B cell (primary cell): Measurements from ENCODE around the gene ZC3H7A. TPM values are rescaled to one million over a fixed set of nuclear protein-coding genes. Genes with fewer than 3 reads are reported as not detected.

Experiments used
- ATAC-seq: fragments of 200-7000 bp; cut with Tn5 transposase; one replicate; pipeline ENCODE4 v1.10.0; 2021; ENCODE audit warnings: low read depth, mild to moderate bottlenecking, moderate number of reproducible peaks, moderate library complexity
- CTCF ChIA-PET: fragments of 350-600 bp; sonication (Branson Sonifier 250); formaldehyde crosslinking; loops from one replicate; lab custom pipeline; 2021; ENCODE audit warnings: antibody characterized with exemption, inconsistent platforms; lab: Charles Lee
- POLR2A ChIA-PET: fragments of 350-600 bp; sonication (Branson Sonifier 250); formaldehyde crosslinking; loops from one replicate; lab custom pipeline; 2021; ENCODE audit warnings: antibody characterized with exemption; lab: Charles Lee
- DNase-seq: peaks from one replicate; pipeline ENCODE4 v3.0.0; 2013
- H2AFZ ChIP-seq: 2 replicates; pipeline ENCODE4 v1.6.1; 2012; ENCODE audit warnings: mild to moderate bottlenecking, low read depth, low read length; ENCODE audit not compliant: insufficient read depth, poor library complexity, severe bottlenecking
- H3K27ac ChIP-seq, 2 donors: 1 replicate in 1 of 2; 2 replicates in 1 of 2; pipeline ENCODE4 v1.5.1; 2012 to 2013; ENCODE audit warnings: low read length in 2 of 2, mild to moderate bottlenecking in 2 of 2, moderate library complexity in 1 of 2
- H3K27me3 ChIP-seq, 4 experiments: fragments of 200-600 bp in 1 of 4; sonication (generic) in 1 of 4; replicated peaks in 1 of 4; 1 replicate in 2 of 4; 2 replicates in 2 of 4; pipeline versions ENCODE4 v1.6.1 to v1.7.0; 2013 to 2016; ENCODE audit warnings: low read length in 3 of 4, mild to moderate bottlenecking in 2 of 4, mixed read lengths in 1 of 4, moderate library complexity in 1 of 4; ENCODE audit not compliant: insufficient read depth in 4 of 4, control insufficient read depth in 3 of 4; ENCODE audit errors: control extremely low read depth in 1 of 4
- H3K36me3 ChIP-seq, 2 experiments: replicated peaks in 1 of 2; 1 replicate in 1 of 2; 2 replicates in 1 of 2; pipeline versions ENCODE4 v1.6.1 to v1.7.1; 2013; ENCODE audit warnings: low read length in 1 of 2; ENCODE audit not compliant: insufficient read depth in 2 of 2, control insufficient read depth in 1 of 2; ENCODE audit errors: control extremely low read depth in 1 of 2, extremely low read depth in 1 of 2
- H3K4me1 ChIP-seq, 2 donors: fragments of 200-600 bp in 1 of 2; sonication (generic) in 1 of 2; 1 replicate in 1 of 2; 2 replicates in 1 of 2; pipeline versions ENCODE4 v1.5.1 to v1.6.1; 2013 to 2017; ENCODE audit warnings: low read length in 2 of 2; ENCODE audit not compliant: control insufficient read depth in 2 of 2, insufficient read depth in 2 of 2
- H3K4me2 ChIP-seq: replicated peaks from 2 replicates; pipeline ENCODE3; 2012; ENCODE audit warnings: mild to moderate bottlenecking, low read depth, low read length; ENCODE audit not compliant: poor library complexity, severe bottlenecking
- H3K4me3 ChIP-seq, 5 experiments: fragments of 200-600 bp in 1 of 5; sonication (generic) in 1 of 5; 1 replicate in 3 of 5; 2 replicates in 2 of 5; pipeline versions ENCODE4 v1.5.1 to v1.7.0; 2011 to 2016; ENCODE audit warnings: low read length in 4 of 5, mild to moderate bottlenecking in 4 of 5, low read depth in 2 of 5, control low read depth in 1 of 5, moderate library complexity in 1 of 5; ENCODE audit not compliant: insufficient read depth in 1 of 5; ENCODE audit errors: control extremely low read depth in 1 of 5, extremely low read depth in 1 of 5
- H3K79me2 ChIP-seq: fragments of 200-600 bp; sonication (generic); one replicate; pipeline ENCODE4 v1.6.0; 2016; ENCODE audit warnings: low read length; ENCODE audit not compliant: control insufficient read depth, insufficient read depth
- H3K9ac ChIP-seq: fragments of 200-600 bp; sonication (generic); 2 replicates; pipeline ENCODE4 v1.6.1; 2017; ENCODE audit warnings: mild to moderate bottlenecking, low read length, moderate library complexity
- H3K9me3 ChIP-seq, 3 donors: one replicate each; pipeline versions ENCODE4 v1.6.1 to v1.7.1; 2013; ENCODE audit warnings: low read length in 2 of 3; ENCODE audit not compliant: control insufficient read depth in 2 of 3, insufficient read depth in 1 of 3; ENCODE audit errors: control extremely low read depth in 1 of 3
- H4K20me1 ChIP-seq: 2 replicates; pipeline ENCODE4 v1.6.0; 2012; ENCODE audit warnings: mild to moderate bottlenecking, low read length; ENCODE audit not compliant: insufficient read depth, control insufficient read depth, poor library complexity, severe bottlenecking
- H3K27ac Mint-ChIP-seq: one replicate; pipeline ENCODE4 v1.8.0; 2021; ENCODE audit warnings: mixed read lengths
- H3K27me3 Mint-ChIP-seq: one replicate; pipeline ENCODE4 v1.8.0; 2021; ENCODE audit warnings: mixed read lengths
- H3K4me1 Mint-ChIP-seq: one replicate; pipeline ENCODE4 v1.8.0; 2021; ENCODE audit warnings: mixed read lengths
- H3K4me3 Mint-ChIP-seq: one replicate; pipeline ENCODE4 v1.8.0; 2021; ENCODE audit warnings: mixed read lengths
- H3K9me3 Mint-ChIP-seq: one replicate; pipeline ENCODE4 v1.8.0; 2022; ENCODE audit warnings: mixed read lengths; ENCODE audit not compliant: insufficient read depth
- EZH2 ChIP-seq: IDR thresholded peaks from 2 replicates; pipeline ENCODE4 v1.6.1; 2012; ENCODE audit warnings: borderline replicate concordance, low read depth, mild to moderate bottlenecking, moderate library complexity, low read length; ENCODE audit not compliant: insufficient read depth, poor library complexity, severe bottlenecking
- WGBS: methylation state at CpG from one replicate; pipeline ENCODE4 v1.1.5; 2013; ENCODE audit warnings: missing lambda C conversion rate; ENCODE audit not compliant: insufficient coverage; 5-methylcytosine and 5-hydroxymethylcytosine counted together
- intact Hi-C: fragments of 100-400 bp; cut with micrococcal nuclease; formaldehyde crosslinking; loops from one replicate; pipeline ENCODE4 v1.10.0; 2022
- polyA plus RNA-seq: library from polyadenylated mRNA; depleted of rRNA; stranded (reverse); fragments of >200 nt; gene quantifications from 2 replicates; pipeline ENCODE4 v1.2.3, GENCODE V29; 2012
- total RNA-seq, 2 donors: library from RNA; stranded (reverse); fragments of 120-200 nt in 1 of 2; gene quantifications; 1 replicate in 1 of 2; 2 replicates in 1 of 2; pipeline versions ENCODE4 v1.2.3 to v1.2.4, GENCODE V29; 2013 to 2022
- TF ChIP-seq, protein P1 (sequence below): fragments of 200-600 bp; IDR thresholded peaks from one replicate; pipeline ENCODE4 v1.8.0; 2022; ENCODE audit warnings: antibody characterized with exemption, mild to moderate bottlenecking

The ZC3H7A gene
- total and polyA plus RNA-seq, 2 donors (not counting 1 experiment from before 2014, with no cell fraction given) = 40.8 to 126 TPM

DNA sequence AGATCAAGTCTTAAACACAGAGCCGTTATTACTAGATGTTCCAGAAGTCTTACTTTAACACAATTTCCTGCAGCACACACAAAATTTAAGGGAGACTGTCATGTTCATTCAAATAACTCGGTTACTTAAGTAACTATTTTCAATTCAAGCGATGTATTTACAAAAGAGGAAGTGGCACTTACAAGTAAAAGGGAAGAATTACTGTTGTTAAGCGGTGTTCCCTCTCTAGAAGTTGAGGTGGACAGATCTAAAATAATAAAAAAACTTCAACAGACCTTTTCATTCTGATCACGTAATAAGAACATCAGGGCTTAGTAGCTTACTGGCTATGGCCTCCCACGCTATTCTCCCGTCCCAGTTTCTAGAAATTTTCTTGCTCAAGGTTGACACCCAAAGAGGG lies 28.2 kb downstream of the ZC3H7A start:
- ChIA-PET CTCF (interaction anchor here (1.0 to 3.1 kb wide), 3 partner anchors 13 to 29 kb away, joined by 3 to 15 read pairs (median 4); partner anchors contain the start of gene ZC3H7A), POLR2A (interaction anchor here (0.6 to 1.2 kb wide), 2 partner anchors 29 to 148 kb away, joined by 3 read pairs; no protein-coding TSS in a partner anchor)
- peaks cover 25 to 39% of the 10 kb centered on the region in 2 donors for H3K4me1 ChIP-seq
- H3K36me3 ChIP-seq = peaks cover 9 to 65% of the 10 kb centered on the region in 2 experiments
- H3K4me3 Mint-ChIP-seq = peak overlapping the region; percentile 73
- DNase-seq (peak; percentile 75), ATAC-seq (peak; percentile 76)
- peak overlapping the region; percentile 89 for H3K27ac Mint-ChIP-seq
- no peaks in the 10 kb centered on the region for H3K9me3 ChIP-seq
- TF ChIP-seq, protein P1, sequence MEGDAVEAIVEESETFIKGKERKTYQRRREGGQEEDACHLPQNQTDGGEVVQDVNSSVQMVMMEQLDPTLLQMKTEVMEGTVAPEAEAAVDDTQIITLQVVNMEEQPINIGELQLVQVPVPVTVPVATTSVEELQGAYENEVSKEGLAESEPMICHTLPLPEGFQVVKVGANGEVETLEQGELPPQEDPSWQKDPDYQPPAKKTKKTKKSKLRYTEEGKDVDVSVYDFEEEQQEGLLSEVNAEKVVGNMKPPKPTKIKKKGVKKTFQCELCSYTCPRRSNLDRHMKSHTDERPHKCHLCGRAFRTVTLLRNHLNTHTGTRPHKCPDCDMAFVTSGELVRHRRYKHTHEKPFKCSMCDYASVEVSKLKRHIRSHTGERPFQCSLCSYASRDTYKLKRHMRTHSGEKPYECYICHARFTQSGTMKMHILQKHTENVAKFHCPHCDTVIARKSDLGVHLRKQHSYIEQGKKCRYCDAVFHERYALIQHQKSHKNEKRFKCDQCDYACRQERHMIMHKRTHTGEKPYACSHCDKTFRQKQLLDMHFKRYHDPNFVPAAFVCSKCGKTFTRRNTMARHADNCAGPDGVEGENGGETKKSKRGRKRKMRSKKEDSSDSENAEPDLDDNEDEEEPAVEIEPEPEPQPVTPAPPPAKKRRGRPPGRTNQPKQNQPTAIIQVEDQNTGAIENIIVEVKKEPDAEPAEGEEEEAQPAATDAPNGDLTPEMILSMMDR = no peak
- no peak for TF ChIP-seq EZH2
- H3K9me3 Mint-ChIP-seq = no peaks in the 10 kb centered on the region
- peak overlapping the region; percentile 67 to 68 for H3K27ac ChIP-seq
- peak overlapping the region in 3 of 5 experiments; percentile 12 to 32 (median 13) for H3K4me3 ChIP-seq
- H4K20me1 ChIP-seq = no peaks in the 10 kb centered on the region
- peaks cover 15% of the 10 kb centered on the region for H3K79me2 ChIP-seq
- WGBS = 0% methylated on average over 4 of the region's 7 CpGs
- no peaks in the 10 kb centered on the region for H3K27me3 ChIP-seq
- intact Hi-C loops = loop anchor here (1.0 to 5.0 kb wide), 4 partner anchors 14 to 43 kb away; partner anchors contain the start of gene ZC3H7A
- H3K4me2 ChIP-seq = peak overlapping the region; percentile 63
- H3K9ac ChIP-seq = peak overlapping the region; percentile 29
- no peaks in the 10 kb centered on the region for H3K27me3 Mint-ChIP-seq
- peak overlapping the region; percentile 50 for H2AFZ ChIP-seq
- peaks cover 47% of the 10 kb centered on the region for H3K4me1 Mint-ChIP-seq

DNA sequence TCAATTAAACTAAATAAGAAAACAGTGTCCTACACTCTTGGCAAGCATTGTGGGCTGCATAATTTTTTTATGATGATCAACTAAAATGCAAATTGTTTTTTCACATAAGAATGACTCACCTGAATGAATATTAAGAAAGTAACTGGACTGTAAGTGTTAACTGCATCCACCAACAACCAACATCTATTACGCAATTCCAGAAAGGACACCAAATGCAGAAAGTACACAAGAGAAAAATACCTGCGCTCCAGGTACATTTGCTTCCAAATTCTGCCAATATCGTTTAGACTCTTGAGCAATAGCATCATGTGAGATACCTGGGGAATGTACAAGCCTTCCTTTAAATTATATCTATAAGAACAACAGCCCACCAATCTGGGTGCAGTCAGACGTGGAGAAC lies 34.6 kb downstream of the ZC3H7A start:
- H4K20me1 ChIP-seq = no peaks in the 10 kb centered on the region
- Mint-ChIP-seq H3K4me3 (no peak overlapping the region), H3K4me1 (peaks cover 17% of the 10 kb centered on the region), H3K9me3 (no peaks in the 10 kb centered on the region), H3K27ac (no peak overlapping the region), H3K27me3 (no peaks in the 10 kb centered on the region)
- no peaks in the 10 kb centered on the region for H3K27me3 ChIP-seq
- WGBS = no CpG with 5 or more reads among the region's 4 CpGs
- no peak for DNase-seq
- peaks cover 4 to 14% of the 10 kb centered on the region in 2 donors for H3K4me1 ChIP-seq
- TF ChIP-seq EZH2 = no peak
- TF ChIP-seq, protein P1 = no peak
- H3K36me3 ChIP-seq = peaks cover 10 to 71% of the 10 kb centered on the region in 2 experiments
- no peak overlapping the region for H3K4me3 ChIP-seq
- CTCF ChIA-PET = interaction anchor here (0.7 kb wide), 1 partner anchor 53 kb away, joined by 3 read pairs; no protein-coding TSS in a partner anchor
- H3K4me2 ChIP-seq = no peak overlapping the region
- no peak for ATAC-seq
- no peaks in the 10 kb centered on the region for H3K9me3 ChIP-seq
- H2AFZ ChIP-seq = no peak overlapping the region
- no peak overlapping the region for H3K27ac ChIP-seq
- H3K79me2 ChIP-seq = peaks cover 10% of the 10 kb centered on the region
- H3K9ac ChIP-seq = no peak overlapping the region
- intact Hi-C loops = no loop called here
- POLR2A ChIA-PET = no interaction called here
